NB4 (cell line): ENCODE data around the gene SLC25A38.
A peak's percentile ranks its signal among the peaks of the same experiment; 100 is the strongest.

Experiments
- CTCF ChIP-seq: IDR thresholded peaks from one replicate; pipeline ENCODE4 v1.5.1; 2012; ENCODE audit warnings: low read depth, low read length
- POLR2A ChIP-seq: IDR thresholded peaks from 2 replicates; pipeline ENCODE4 v1.6.1; 2011; ENCODE audit warnings: mild to moderate bottlenecking; ENCODE audit not compliant: insufficient read length; ENCODE audit errors: extremely low read depth

- peak; percentile 87 for TF ChIP-seq CTCF
- no peak for TF ChIP-seq POLR2A
Observed at GRCh38 chr3:39378088-39378487, 5.1 kb upstream of the SLC25A38 start.
